Calu3 (cell line): ENCODE data around the gene COL3A1. TPM values are rescaled to one million over a fixed set of nuclear protein-coding genes. Genes with fewer than 3 reads are reported as not detected.

Experiments
- BruUV-seq: library from RNA; stranded (reverse); fragments of 400-500 nt; replicated peaks from 2 replicates; lab custom pipeline; 2021; lab: Mats Ljungman, UMichigan
- CTCF ChIA-PET: fragments of 300-600 bp; sonication (Branson Sonifier 250); formaldehyde crosslinking; loops from one replicate; lab custom pipeline; 2022; ENCODE audit warnings: antibody characterized with exemption; lab: Charles Lee
- DNase-seq: peaks from one replicate; pipeline ENCODE4 v3.0.0; 2022
- H3K27ac Mint-ChIP-seq: one replicate; pipeline ENCODE4 v1.8.0; 2022; ENCODE audit warnings: mixed read lengths; ENCODE audit not compliant: unreplicated experiment
- H3K27me3 Mint-ChIP-seq: one replicate; pipeline ENCODE4 v1.8.0; 2022; ENCODE audit warnings: mixed read lengths; ENCODE audit not compliant: unreplicated experiment
- H3K36me3 Mint-ChIP-seq: one replicate; pipeline ENCODE4 v1.8.0; 2022; ENCODE audit warnings: mild to moderate bottlenecking, moderate library complexity, mixed read lengths; ENCODE audit not compliant: insufficient read depth, unreplicated experiment
- H3K4me1 Mint-ChIP-seq: one replicate; pipeline ENCODE4 v1.8.0; 2022; ENCODE audit warnings: mild to moderate bottlenecking, low read depth, mixed read lengths; ENCODE audit not compliant: unreplicated experiment
- H3K4me3 Mint-ChIP-seq: one replicate; pipeline ENCODE4 v1.8.0; 2022; ENCODE audit warnings: mild to moderate bottlenecking, low read depth, moderate library complexity, mixed read lengths; ENCODE audit not compliant: unreplicated experiment
- H3K9me3 Mint-ChIP-seq: one replicate; pipeline ENCODE4 v1.8.0; 2022; ENCODE audit warnings: low read depth, mixed read lengths; ENCODE audit not compliant: unreplicated experiment
- intact Hi-C: fragments of 100-400 bp; cut with micrococcal nuclease; formaldehyde crosslinking; loops from one replicate; pipeline ENCODE4 v1.10.0; 2022; ENCODE audit not compliant: unreplicated experiment
- total RNA-seq: library from RNA; stranded (reverse); gene quantifications from 2 replicates; pipeline ENCODE4 v1.2.3, GENCODE V29; 2022
- TF ChIP-seq, protein P1 (sequence below): fragments of 200-600 bp; IDR thresholded peaks from one replicate; pipeline ENCODE4 v1.8.0; 2022; ENCODE audit warnings: antibody characterized with exemption; ENCODE audit not compliant: unreplicated experiment

The COL3A1 gene
- total RNA-seq, 1 experiment from 2014 or later: not detected

DNA sequence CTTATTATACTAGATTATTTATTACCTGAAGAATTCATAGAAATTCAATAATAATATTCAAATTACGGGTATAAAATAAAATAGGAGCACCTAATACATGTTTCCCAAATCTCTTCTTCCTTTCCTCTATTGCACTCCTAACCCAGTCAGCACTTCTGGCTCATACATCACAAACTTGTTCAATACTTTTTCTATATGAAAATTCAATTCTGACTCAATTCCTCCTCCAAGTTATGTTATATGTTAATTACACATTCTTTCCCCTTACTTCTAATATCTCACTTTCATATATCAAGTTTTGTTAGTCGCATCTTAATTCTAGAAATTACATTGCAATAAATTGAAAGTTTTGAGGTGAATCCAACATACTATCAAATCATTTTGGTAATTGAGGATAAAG, 17.9 kb upstream of the COL3A1 start:
- BruUV-seq: no TSS peak
- no peak for DNase-seq
- no peak overlapping the region for H3K4me3 Mint-ChIP-seq
- H3K36me3 Mint-ChIP-seq: no peaks in the 10 kb centered on the region
- no peaks in the 10 kb centered on the region for H3K27me3 Mint-ChIP-seq
- H3K4me1 Mint-ChIP-seq: no peaks in the 10 kb centered on the region
- CTCF ChIA-PET: no interaction called here
- intact Hi-C loops: no loop called here
- TF ChIP-seq, protein P1, sequence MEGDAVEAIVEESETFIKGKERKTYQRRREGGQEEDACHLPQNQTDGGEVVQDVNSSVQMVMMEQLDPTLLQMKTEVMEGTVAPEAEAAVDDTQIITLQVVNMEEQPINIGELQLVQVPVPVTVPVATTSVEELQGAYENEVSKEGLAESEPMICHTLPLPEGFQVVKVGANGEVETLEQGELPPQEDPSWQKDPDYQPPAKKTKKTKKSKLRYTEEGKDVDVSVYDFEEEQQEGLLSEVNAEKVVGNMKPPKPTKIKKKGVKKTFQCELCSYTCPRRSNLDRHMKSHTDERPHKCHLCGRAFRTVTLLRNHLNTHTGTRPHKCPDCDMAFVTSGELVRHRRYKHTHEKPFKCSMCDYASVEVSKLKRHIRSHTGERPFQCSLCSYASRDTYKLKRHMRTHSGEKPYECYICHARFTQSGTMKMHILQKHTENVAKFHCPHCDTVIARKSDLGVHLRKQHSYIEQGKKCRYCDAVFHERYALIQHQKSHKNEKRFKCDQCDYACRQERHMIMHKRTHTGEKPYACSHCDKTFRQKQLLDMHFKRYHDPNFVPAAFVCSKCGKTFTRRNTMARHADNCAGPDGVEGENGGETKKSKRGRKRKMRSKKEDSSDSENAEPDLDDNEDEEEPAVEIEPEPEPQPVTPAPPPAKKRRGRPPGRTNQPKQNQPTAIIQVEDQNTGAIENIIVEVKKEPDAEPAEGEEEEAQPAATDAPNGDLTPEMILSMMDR: no peak
- peaks cover 5% of the 10 kb centered on the region for H3K9me3 Mint-ChIP-seq
- H3K27ac Mint-ChIP-seq: no peak overlapping the region

DNA sequence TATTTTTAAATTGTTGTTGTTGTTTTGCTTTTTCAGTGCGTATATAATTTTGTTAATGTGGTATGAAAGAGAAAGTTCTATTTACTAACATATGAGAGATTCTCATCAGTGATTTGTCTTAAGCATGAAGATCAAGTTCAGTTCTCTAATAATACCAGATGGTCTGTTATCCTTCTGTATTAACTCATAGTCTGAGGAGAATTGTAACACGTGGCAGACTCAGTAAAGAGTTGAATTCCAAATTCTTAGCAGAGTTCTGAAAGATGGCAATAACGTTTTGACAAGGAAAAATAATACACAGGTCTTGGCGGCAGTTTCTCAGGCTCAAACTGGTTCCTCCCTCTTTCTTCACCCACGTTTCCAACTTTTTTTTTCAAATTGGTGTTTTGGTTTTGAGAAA, 17.2 kb upstream of the COL3A1 start:
- intact Hi-C loops: no loop called here
- Mint-ChIP-seq H3K36me3 (no peaks in the 10 kb centered on the region), H3K27me3 (no peaks in the 10 kb centered on the region), H3K27ac (no peak overlapping the region), H3K4me3 (no peak overlapping the region), H3K9me3 (peaks cover 5% of the 10 kb centered on the region), H3K4me1 (no peaks in the 10 kb centered on the region)
- TF ChIP-seq, protein P1: no peak
- BruUV-seq: no TSS peak
- CTCF ChIA-PET: no interaction called here
- no peak for DNase-seq

DNA sequence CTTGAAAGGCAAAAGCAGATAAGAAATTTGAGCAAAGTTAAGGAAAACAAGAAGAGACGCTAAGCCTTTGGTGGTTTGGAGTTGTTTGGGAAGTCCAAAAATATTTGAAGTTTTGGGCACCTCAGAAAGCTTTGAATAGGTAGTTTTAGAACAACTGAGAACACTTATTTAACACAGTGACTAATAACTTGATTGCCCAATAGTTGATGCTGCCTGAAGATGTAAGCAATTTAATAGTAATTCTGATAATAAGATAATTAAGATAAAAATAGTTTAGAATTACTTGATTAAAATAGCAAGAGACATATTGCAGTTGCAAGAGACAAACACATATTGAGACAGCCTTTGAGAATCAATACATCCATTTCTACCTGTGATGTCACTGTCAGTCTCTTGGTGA, 16.5 kb upstream of the COL3A1 start:
- DNase-seq: no peak
- Mint-ChIP-seq H3K9me3 (peaks cover 5% of the 10 kb centered on the region), H3K4me1 (no peaks in the 10 kb centered on the region), H3K27me3 (no peaks in the 10 kb centered on the region), H3K36me3 (no peaks in the 10 kb centered on the region), H3K4me3 (no peak overlapping the region), H3K27ac (no peak overlapping the region)
- intact Hi-C loops: no loop called here
- TF ChIP-seq, protein P1: no peak
- CTCF ChIA-PET: no interaction called here
- no TSS peak for BruUV-seq

DNA sequence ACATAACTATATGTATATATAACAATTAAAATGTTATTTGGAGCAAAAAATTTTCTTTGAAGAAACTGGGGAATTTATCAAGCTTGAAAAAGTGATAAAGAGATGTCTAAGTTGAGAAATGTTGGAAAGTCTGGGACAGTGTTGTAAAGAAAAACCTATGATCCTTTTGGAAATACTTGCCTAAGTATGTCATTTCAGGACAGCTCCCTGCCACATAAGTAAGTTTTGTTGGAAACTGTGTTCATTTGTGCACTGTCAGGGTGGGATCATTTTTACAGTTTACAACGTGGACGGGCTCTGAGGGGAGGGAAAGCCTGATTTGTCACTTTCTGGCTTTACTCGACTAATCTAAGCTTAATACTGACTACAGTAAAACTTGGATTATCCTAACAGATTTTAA, 10.4 kb upstream of the COL3A1 start:
- Mint-ChIP-seq H3K36me3 (no peaks in the 10 kb centered on the region), H3K9me3 (no peaks in the 10 kb centered on the region), H3K27me3 (no peaks in the 10 kb centered on the region), H3K4me1 (no peaks in the 10 kb centered on the region), H3K27ac (no peak overlapping the region), H3K4me3 (no peak overlapping the region)
- intact Hi-C loops: no loop called here
- TF ChIP-seq, protein P1: no peak
- CTCF ChIA-PET: interaction anchor here (0.5 kb wide), 1 partner anchor 179 kb away, joined by 5 read pairs; no protein-coding TSS in a partner anchor
- DNase-seq: no peak
- no TSS peak for BruUV-seq
